HepG2 (cell line): ENCODE results near the gene GRAMD4.

Experiments
- GATA4 ChIP-seq: sonication (generic); IDR thresholded peaks from 2 replicates; pipeline ENCODE4 v1.6.1; 2016; ENCODE audit warnings: antibody characterized with exemption, low read depth, borderline replicate concordance
- GATAD1 ChIP-seq: IDR thresholded peaks from 2 replicates; pipeline ENCODE4 v1.6.1; 2016; ENCODE audit warnings: missing genetic modification reagents, missing compliant biosample characterization
- HNRNPH1 ChIP-seq: fragments of 200-400 bp; formaldehyde crosslinking; optimal IDR thresholded peaks from 2 replicates; pipeline ENCODE3; 2017; ENCODE audit warnings: mild to moderate bottlenecking, low read depth, low read length
- REST ChIP-seq, 2 experiments: IDR thresholded peaks; 2 replicates each; pipeline ENCODE4 v1.6.1; 2011 to 2012; ENCODE audit warnings: low read length in 2 of 2, borderline replicate concordance in 1 of 2, low read depth in 1 of 2, mild to moderate bottlenecking in 1 of 2, moderate library complexity in 1 of 2
- SP1 ChIP-seq, 2 experiments: fragments of 450-650 bp in 1 of 2; sonication (generic) in 1 of 2; formaldehyde crosslinking in 1 of 2; IDR thresholded peaks; 2 replicates each; pipeline versions ENCODE4 v1.4.0 to v1.6.1; 2016 to 2020; ENCODE audit warnings: missing genetic modification reagents in 1 of 2
- ZNF430 ChIP-seq: sonication (generic); formaldehyde crosslinking; IDR thresholded peaks from 2 replicates; pipeline ENCODE4 v1.9.0; 2021; ENCODE audit warnings: mild to moderate bottlenecking, missing genetic modification reagents
- TF ChIP-seq, protein P1 (sequence below): sonication (generic); formaldehyde crosslinking; IDR thresholded peaks from 2 replicates; pipeline ENCODE4 v1.4.0; 2020; ENCODE audit warnings: missing genetic modification reagents, borderline replicate concordance

DNA sequence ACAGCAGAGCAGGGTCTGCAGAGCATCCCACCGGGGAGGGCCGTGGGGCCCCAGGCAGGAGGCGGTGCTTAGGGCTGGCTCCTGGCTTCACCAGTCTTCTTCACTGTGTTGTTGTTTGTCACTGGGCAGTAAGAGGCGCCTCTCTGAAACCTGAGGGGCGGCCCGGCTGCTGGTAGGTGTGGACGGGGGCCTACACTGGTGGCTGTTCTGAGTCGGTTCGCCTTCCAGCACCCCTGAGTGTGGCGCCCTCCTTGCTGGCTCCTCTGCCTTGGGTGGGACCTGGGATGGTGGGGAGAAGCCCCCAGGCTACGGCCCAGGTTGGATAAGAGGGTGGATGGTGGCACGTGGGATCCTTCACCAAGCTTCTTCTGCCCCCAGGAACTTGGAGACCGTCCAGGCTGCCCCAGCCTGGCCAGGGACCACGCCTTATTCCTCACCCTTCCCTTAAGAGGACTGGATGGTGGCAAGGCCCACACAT, 10.4 kb upstream of the GRAMD4 start:
- TF ChIP-seq ZNF430 (CRISPR knock-in tag) (no peak), GATAD1 (CRISPR knock-in tag) (no peak), REST (IDR thresholded peaks at IDR 0.05; ENCODE audit: borderline replicate concordance in 1 of 2, low read depth in 1 of 2, low read length in 2 of 2) (no peak), GATA4 (no peak), HNRNPH1 (no peak), SP1 (IDR thresholded peaks at IDR 0.05) (no peak), SP1 (CRISPR knock-in tag; IDR thresholded peaks at IDR 0.05) (no peak)
- TF ChIP-seq, protein P1, sequence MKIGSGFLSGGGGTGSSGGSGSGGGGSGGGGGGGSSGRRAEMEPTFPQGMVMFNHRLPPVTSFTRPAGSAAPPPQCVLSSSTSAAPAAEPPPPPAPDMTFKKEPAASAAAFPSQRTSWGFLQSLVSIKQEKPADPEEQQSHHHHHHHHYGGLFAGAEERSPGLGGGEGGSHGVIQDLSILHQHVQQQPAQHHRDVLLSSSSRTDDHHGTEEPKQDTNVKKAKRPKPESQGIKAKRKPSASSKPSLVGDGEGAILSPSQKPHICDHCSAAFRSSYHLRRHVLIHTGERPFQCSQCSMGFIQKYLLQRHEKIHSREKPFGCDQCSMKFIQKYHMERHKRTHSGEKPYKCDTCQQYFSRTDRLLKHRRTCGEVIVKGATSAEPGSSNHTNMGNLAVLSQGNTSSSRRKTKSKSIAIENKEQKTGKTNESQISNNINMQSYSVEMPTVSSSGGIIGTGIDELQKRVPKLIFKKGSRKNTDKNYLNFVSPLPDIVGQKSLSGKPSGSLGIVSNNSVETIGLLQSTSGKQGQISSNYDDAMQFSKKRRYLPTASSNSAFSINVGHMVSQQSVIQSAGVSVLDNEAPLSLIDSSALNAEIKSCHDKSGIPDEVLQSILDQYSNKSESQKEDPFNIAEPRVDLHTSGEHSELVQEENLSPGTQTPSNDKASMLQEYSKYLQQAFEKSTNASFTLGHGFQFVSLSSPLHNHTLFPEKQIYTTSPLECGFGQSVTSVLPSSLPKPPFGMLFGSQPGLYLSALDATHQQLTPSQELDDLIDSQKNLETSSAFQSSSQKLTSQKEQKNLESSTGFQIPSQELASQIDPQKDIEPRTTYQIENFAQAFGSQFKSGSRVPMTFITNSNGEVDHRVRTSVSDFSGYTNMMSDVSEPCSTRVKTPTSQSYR (CRISPR knock-in tag), result no peak
